Astrocyte (in vitro differentiated cells and primary cell): ENCODE data around the gene UQCR11.

Source experiments
- CTCF ChIP-seq: IDR thresholded peaks from 2 replicates; pipeline ENCODE4 v1.5.1; 2011; ENCODE audit warnings: low read depth, mild to moderate bottlenecking, inconsistent platforms, low read length, moderate library complexity; ENCODE audit not compliant: insufficient read depth
- EZH2 ChIP-seq: IDR thresholded peaks from 2 replicates; pipeline ENCODE4 v1.6.1; 2012; ENCODE audit warnings: mild to moderate bottlenecking, low read length, inconsistent platforms; ENCODE audit not compliant: insufficient read depth

GRCh38 chr19:1611353-1611752 is 6.1 kb upstream of the UQCR11 start:
- no peak for TF ChIP-seq CTCF
- no peak for TF ChIP-seq EZH2
